Fibroblast of skin of left quadriceps (primary cell): ENCODE results near the gene RIPPLY3.

Source experiments
- DNase-seq, 2 experiments: peaks; one replicate each; pipeline ENCODE4 v3.0.0-alpha.2; 2013; ENCODE audit warnings: low read depth in 2 of 2

Gene RIPPLY3

DNA sequence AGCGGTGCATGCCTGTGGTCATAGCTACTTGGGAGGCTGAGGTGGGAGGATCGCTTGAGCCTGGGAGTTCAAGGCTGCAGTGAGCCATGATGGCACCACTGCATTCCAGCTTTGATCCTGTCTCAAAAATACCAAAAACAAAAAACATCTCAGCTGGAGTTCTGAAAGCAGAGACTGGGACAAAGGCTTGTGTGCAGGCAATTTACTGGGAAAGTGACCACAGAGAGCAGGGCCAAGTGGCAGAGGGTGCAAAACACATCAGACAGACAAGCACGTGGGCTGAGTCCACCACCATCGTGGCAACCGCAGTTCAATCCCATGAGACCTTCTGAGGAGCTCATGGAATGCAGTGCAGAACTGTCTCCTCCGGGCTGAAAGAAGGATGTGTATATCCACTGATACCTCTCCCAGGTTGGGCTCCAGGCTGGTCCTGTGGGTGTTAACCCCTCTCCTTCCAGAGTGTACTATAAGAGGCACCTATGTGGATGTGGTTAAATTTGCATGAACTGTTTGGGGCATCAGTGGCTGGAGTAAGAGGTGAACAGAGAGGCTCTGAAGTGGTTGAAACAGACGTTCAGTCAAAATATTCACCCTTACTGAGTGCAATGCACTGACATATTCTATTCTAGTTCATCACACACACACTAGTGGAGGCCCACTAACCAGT lies 55.6 kb downstream of the RIPPLY3 start:
- no peak for DNase-seq

DNA sequence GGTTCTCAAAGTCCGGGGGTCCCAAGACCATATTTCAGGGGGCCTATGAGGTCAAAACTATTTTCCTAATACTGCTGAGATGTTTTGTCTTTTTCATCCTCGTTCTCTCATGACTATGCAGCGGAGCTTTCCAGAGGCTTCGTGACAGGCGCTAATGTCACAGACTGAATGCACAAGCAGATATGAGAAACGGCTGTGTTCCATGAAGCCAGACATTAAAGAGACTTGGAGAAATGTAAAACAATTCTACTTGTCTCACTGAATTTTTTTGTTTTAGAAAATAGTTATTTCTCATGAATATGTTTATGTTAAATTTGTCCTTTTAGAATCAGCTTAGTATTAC lies 56.1 kb downstream of the RIPPLY3 start:
- no peak for DNase-seq

DNA sequence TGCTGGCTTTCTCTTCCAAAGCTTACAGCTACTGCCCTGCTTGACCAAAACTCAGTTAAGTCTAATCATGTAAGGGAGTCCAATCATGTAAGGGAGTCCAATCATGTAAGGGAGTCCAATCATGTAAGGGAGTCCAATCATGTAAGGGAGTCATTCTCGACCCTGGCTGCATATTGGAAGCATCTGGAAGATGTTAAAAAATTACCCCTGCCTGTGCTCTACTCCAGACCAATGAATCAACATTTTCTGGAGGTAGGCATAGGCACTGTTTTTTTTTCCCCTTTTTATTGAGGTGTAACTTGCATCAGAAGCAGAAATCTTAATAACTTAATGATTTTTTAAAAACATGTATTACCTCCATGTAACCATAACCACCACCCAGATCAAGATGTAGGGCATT lies 56.9 kb downstream of the RIPPLY3 start:
- no peak for DNase-seq

DNA sequence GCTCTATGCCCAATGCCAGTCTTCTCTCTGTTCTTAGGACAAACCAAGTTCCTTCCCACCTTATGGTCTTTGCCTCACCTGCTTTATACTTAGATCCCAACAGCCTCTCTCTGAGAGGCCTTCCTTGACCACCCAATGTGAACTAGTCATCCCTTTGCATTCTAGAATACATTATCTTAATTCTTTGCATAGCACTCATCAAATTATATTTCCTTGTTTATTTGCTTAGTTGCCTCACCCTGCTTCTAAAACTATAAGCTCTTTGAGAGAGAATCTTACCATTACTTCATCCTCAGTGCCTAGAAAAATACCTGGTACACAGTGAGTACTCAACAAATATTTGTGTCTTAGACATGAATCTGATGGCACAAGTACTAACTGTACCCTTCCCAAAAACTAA lies 58.3 kb downstream of the RIPPLY3 start:
- DNase-seq: no peak

DNA sequence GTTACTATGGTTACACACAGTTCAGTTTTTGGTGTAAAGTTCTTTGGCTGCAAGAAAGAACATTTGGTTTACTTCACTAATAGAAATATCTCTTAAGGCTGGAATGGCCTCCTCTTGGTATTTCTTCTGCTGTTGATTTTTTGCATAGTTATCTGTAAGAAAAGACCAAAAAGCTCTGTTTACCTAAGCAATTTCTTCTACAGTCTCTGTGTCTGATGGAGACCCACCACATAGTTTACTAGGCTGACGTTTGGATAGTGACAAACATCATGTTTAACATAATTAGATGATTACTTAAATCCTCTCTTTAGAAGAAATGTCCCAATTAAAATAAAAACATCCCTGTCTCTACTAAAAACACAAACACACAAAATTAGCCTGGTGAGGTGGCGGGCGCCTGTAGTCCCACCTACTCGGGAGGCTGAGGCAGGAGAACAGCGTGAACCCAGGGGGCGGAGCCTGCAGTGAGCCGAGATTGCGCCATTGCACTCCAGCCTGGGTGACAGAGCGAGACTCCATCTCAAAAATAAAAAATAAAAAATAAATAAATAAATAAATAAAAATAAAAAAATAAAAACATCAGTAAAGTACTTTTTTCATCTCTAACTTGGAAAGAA lies 59.2 kb downstream of the RIPPLY3 start:
- DNase-seq: no peak
